GM19463 (cell line): ENCODE measurements around the gene COL15A1.
"Not testable (repeated sequence)": the region's sequence is repeated elsewhere in the genome, so short reads cannot be mapped to it uniquely, and the experiment has no call there.

Experiments
- ATAC-seq: cut with Tn5 transposase; IDR thresholded peaks from one replicate; pipeline ENCODE4 v1.9.1; 2021; ENCODE audit warnings: mild to moderate bottlenecking, moderate library complexity; ENCODE audit not compliant: unreplicated experiment

The COL15A1 gene

GRCh38 chr9:99010393-99010792 is 66.7 kb downstream of the COL15A1 start:
- ATAC-seq, result not testable (repeated sequence)

DNA sequence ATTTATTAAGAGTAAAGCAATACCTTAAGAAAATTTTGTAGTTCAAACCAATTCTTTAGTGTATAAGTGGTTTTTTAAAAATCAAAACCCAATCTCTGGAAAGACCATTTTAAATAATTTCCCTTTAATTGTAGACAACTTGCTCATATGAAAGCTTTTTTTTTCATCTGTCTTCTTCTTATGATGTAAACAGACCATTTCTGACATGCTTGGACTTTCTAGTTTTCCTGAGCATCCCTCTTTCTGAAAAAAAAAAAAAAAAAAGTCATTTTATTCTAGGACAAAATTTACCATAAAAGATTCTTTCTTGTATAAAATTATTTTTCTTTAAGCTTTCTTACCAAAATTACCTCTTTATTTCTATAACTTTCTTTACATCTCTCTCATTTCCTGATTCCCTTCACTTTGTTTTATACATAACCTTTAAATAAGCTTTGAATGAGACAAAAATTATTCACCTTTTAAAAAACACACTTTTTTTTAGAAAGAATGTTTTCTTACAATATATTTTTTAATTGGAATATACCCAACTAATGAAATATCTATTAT is 67.5 kb downstream of the COL15A1 start:
- ATAC-seq, result no peak

DNA sequence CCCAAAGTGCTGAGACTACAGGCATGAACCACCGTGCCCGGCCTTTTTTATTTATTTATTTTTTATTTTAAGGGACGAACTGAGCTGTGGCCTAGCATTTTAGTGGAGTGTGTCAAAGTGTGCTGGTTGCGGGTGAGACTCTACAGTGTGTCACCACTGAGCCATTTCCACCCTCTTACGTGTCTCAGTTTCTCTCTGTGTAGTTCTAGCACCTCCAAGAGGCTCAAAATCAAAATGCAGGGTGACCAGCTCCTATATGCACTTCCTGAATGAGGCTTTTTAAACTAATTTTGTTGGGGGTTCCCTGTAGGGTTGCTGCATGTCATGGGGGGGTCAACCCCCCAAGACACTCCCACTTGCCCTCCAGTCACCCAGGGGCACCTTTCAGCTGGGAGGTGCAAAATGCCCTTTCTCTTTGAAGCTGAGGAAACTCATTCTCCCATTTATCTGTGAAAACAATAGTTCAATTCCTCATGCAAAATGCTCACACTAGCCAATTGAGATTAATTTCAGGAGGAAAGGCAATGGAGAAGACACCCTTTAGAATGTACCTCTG is 69.3 kb downstream of the COL15A1 start:
- no peak for ATAC-seq

DNA sequence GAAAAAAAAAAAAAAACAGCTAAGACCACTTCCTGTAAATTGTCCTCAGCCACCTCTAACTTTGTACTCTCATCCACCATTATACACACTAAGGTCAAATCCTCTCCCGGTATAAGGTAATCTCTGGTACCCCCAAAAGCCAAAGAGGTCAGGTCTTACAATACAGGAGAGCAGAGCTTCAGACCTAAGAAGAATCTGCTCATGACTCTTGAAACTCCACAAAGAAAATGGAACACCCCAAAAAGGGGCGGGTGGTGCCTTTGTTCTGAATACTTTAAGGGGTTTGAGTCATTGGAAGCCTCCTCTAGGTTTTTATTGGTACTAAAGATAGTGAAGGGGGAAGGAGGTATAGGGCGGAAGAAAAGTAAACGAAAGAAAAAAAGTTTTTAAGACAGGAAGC is 69.8 kb downstream of the COL15A1 start:
- no peak for ATAC-seq

DNA sequence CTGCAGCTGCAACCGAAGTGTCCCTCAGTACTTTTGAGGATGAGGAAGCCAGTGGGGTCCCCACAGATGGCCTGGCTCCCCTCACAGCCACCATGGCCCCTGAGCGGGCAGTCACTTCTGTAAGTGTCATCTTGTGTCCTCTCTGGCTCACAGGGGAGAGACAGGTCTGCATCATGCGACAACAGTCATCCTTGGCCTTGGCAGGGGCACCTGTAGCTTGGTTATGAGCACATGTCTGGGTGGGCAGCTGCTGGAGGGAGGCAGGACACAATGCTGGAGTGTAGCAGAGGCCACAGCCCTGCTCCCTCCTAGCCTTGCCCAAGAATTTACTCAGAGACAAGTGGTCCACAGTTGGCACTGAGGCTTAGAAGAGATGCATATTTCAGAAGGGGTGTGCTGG is 71.7 kb downstream of the COL15A1 start:
- ATAC-seq, result no peak

DNA sequence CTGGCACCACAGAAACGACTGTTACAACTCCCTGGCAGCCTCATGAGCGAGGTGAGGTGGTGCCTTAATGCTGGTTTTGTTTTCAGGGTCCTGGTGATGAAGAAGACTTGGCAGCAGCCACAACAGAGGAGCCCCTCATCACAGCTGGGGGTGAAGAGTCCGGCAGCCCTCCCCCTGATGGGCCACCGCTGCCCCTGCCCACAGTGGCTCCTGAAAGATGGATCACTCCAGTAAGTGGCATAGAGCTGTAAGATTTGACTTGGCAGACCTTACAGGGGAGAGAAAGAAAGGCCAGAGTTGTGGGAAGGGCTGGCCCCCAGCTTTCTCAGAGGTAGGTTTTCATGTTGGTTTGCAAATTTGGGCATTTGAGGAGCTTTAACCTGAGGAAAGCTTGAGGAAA is 72.2 kb downstream of the COL15A1 start:
- no peak for ATAC-seq

DNA sequence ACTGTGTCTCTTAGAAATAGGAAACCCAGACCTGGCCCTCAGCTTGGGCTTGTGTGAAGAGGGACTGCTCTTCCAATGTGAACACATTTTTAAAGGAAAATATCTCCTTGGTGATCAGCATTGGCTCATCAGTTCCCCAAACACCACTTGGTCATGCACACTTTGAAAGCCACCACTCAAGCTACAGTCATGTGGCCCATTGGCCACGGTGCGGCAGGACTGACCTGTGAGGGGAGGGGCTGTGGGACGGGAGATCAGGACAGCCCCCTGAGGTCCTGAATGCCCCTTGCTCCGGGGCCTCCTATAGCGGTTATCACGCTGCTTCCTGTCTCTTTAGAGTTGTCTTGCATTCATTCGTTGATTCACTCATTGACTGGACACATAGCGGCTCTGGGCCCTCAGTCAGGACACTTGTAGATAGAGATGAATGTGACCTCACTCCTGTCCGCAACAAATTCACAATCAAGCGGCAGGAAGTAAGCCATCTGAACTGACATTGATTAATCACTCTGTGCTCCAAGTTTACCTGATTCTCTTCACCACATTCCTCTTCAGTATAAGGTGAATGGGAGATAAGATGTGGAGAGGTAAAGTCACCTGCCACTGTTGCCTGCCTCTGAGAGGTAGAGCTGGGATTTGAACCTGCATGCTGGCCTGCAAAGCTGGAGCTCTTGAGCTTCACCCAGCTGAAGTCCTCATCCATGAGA is 73.1 kb downstream of the COL15A1 start:
- ATAC-seq, result no peak

GRCh38 chr9:99018653-99019052 is 74.9 kb downstream of the COL15A1 start:
- ATAC-seq, result no peak

DNA sequence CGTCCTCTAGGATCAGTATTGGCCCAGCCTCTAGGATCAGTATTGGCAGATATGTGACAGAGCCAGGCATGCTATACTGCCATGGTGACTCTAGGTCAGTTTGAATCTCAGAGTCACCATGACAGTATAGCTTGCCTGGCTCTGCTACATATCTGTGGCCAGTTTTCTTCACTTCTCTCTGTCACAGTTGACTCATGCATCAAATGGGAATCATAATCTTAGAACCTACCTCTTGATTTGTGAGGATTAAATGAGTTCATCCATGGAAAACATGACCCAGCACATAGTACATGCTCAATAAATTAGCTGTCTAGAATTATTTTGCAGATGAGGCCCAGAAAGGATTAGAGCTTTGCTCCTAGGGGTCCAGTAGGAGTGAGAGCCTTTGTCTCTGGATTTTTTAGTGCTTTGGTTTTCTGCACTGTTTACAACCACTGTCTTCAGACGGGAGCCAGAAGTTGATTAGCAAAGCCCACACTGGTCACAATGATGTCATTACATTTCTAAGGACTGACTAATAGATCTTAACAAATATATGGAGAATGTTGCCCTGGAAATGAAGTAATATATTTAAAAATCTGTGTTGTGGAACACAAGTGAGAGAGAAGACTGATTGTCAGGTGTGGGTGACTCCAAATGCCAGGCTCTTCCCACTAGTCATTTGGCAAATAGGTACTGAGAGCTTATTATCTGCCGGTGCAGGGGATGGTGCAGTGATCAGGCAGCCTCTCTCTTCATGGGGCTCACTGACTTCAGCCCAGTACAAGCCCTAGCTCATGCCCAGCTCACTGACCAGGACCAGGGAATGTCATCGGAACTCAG is 76.0 kb downstream of the COL15A1 start:
- ATAC-seq, result no peak

GRCh38 chr9:99020786-99021436 is 77.2 kb downstream of the COL15A1 start:
- no peak for ATAC-seq

DNA sequence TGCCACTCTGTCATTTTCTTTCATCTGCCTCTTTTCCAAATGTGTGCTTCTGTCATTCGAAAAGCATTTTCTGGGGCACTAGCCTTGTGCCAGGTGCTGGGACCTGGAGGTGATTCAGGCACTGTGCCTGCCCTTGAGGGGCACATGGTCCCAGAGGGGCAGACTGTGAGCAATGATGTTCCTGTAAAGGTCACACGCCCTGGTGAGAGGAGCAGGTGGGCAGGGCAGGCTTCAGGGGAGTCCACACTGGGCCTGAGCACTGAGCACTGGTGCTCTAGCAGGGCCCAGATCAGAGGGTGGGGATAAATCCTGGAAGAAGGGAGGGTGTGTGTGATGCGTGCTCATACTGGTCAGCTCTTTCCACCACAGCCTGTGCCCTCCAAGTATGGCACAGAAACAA is 77.8 kb downstream of the COL15A1 start:
- ATAC-seq, result no peak

GRCh38 chr9:99023231-99023630 is 79.5 kb downstream of the COL15A1 start:
- ATAC-seq, result no peak

- no peak for ATAC-seq
These were observed 80.1 kb downstream of the COL15A1 start for GRCh38 chr9:99023831-99024230.

- ATAC-seq, result no peak
These were observed 81.3 kb downstream of the COL15A1 start for GRCh38 chr9:99024959-99025358.

DNA sequence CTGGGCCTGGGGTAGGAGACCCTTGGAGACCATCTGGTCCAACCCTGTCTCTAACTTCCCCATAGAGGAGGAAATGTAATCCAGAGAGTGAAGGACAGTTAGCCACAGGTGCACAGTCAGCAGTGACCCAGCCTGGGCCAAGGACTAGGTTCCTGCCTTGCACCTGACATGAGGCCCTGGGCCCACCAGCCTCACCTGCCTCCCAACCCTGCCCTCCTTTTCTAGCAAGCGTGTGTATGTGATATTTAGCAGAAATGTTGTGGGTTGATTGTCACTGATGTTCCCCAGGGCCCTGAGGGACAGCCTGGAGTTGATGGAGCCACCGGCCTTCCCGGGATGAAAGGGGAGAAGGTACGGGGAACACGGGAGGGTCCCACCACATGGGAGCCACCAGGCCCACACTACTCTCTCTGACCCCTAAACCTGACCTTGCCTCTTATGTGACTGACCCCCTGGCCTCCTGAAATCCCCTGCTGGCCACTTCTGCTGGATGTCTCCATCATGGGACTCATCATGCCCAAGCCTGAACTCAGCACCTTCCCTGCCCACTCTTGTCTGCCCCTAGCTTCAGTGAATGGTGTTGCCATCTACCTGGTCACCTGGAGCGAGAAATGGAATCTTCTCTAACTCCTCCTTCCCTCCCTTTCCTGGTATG is 82.0 kb downstream of the COL15A1 start:
- ATAC-seq, result no peak

DNA sequence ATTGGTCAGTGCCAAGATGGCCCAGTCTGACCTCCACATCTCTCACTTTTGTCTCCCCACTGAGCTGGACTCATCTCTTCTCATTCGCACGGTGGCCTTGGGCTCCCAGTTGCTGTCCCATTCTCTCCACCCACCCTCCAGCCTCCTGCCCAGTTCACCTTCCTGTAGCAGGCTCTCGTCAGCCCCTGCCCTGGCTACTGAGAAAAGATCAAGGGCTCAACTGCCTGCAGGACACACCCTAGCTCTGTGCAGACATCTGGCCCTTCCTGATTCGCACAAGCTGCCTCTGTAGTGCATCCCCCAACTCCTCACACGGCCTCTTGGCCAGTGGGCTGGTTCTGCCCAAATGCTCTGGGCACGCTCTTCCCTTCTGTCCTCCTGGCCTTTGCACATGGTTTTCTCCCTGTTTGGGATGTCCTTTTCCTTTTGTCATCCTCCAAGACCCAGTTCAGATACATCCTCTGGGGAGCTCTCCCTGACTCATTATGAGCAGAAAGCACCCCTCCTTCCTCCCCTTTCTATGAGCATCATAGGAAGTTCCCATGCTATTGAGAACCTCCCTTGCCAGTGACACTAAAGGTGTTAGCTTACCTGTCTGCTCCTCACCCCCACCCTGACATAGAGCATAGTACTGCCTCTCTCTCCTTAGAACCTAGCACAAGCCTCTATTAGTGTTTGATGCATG is 82.7 kb downstream of the COL15A1 start:
- no peak for ATAC-seq

DNA sequence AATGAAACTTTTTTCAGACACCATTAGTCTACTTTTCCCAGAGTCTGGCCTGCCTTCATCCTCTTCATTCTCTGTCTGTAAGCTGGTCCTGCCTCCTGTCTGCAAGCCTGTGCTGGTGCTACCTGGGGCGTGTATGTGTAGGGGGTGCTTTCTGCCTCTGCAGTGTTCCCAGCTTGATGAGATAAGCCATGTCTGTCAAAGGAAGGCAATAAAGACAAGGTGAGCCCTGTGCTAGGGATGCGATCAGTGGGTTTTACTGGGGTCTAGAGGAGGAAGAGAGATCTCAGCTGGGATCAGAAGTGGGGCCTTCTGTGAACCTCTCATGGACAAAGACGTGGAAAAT is 83.2 kb downstream of the COL15A1 start:
- ATAC-seq, result no peak

- no peak for ATAC-seq
These were observed 83.7 kb downstream of the COL15A1 start for GRCh38 chr9:99027443-99027842.

DNA sequence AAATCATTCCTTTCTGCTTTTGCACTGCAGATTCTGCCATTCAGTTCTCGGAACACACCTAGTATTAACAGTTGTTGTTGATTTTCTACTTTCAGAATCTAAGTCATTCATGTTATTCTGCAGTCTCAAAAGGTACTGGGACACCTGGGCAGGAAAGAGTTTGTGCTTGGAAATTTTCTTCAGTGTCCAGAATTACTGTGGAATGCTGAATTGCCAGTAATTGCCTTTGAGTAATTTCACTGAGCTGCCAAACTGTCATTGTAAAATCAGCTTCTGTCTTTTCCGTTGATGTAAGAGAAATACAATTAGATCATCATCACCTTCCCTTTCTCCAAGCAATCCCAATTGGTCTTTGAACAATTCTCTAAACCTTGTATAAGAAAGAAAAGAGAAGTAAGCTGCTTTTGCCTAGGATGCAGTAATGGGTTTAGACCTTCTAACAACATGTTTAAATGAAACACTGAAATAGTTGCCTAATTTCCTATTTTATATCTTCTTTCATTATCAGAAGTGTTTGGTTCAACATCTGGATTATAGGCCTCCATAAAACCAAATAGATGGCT is 85.5 kb downstream of the COL15A1 start:
- no peak for ATAC-seq

DNA sequence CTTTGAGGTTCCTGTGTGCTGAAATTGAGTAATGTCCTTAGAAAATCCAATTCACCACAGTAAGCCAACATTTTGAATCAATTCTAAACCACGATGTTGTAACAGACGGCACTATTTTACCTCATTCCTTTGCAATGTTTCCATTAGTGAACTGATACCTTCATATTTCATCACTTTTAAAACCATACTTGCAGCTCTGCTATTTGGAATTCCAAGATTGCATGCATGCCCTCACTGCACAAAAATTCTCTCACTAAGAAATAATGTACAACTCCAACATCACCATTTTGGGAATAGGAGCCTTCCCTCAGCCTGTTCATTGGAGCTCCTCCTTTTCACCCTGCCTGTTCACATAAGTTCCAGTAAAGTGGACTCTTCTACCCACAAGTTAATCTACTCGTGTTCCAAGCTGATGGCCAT is 86.4 kb downstream of the COL15A1 start:
- ATAC-seq, result no peak
